Ovary (tissue), 9 donors: ENCODE data around the gene CACNA1C. TPM values are rescaled to one million over a fixed set of nuclear protein-coding genes. Genes with fewer than 3 reads are reported as not detected.

Source experiments
- DNase-seq, 5 donors: peaks; one replicate each; pipeline ENCODE4 v3.0.0-alpha.2; 2019 to 2020
- H3K27ac ChIP-seq, 2 donors: fragments of 200-600 bp; one replicate each; pipeline versions ENCODE4 v1.5.1 to v1.8.0; 2019 to 2022
- H3K27me3 ChIP-seq: fragments of 200-600 bp; one replicate; pipeline ENCODE4 v1.8.0; 2022
- H3K36me3 ChIP-seq: fragments of 200-600 bp; sonication (generic); one replicate; pipeline ENCODE4 v1.5.1; 2019
- H3K4me1 ChIP-seq: one replicate; pipeline ENCODE4 v1.8.1; 2013; ENCODE audit warnings: mild to moderate bottlenecking, moderate library complexity; ENCODE audit not compliant: insufficient read depth
- H3K4me3 ChIP-seq: fragments of 200-600 bp; sonication (generic); one replicate; pipeline ENCODE4 v1.5.1; 2017
- H3K9me3 ChIP-seq, 2 donors: fragments of 200-600 bp in 1 of 2; sonication (generic) in 1 of 2; one replicate each; pipeline versions ENCODE4 v1.5.1 to v1.8.1; 2013 to 2019; ENCODE audit warnings: mild to moderate bottlenecking in 1 of 2, moderate library complexity in 1 of 2
- CTCF ChIP-seq, 3 donors: fragments of 450-650 bp in 2 of 3; fragments of 200-600 bp in 1 of 3; IDR thresholded peaks; one replicate each; pipeline versions ENCODE4 v1.5.1 to v1.8.0; 2016 to 2022; ENCODE audit warnings: antibody characterized with exemption in 3 of 3, mild to moderate bottlenecking in 1 of 3
- EP300 ChIP-seq: sonication (generic); formaldehyde crosslinking; IDR thresholded peaks from one replicate; pipeline ENCODE4 v1.6.1; 2017; ENCODE audit warnings: antibody characterized with exemption
- POLR2A ChIP-seq: fragments of 450-650 bp; IDR thresholded peaks from one replicate; pipeline ENCODE4 v1.6.1; 2017; ENCODE audit warnings: antibody characterized with exemption, mild to moderate bottlenecking, moderate library complexity
- WGBS, 3 donors: extraction: QIAGEN DNeasy Blood & Tissue Kit in 1 of 3; methylation state at CpG; one replicate each; pipeline versions ENCODE4 v1.1.5 to v1.1.7; 2013 to 2017; 5-methylcytosine and 5-hydroxymethylcytosine counted together
- intact Hi-C, 4 donors: fragments of 100-400 bp; cut with DNase I; formaldehyde crosslinking; loops; one replicate each; pipeline versions ENCODE4 v1.11.0 to v1.15.1; 2022 to 2023
- polyA plus RNA-seq, 2 donors: library from polyadenylated mRNA; stranded (reverse); fragments of 200-250 nt in 1 of 2; fragments of 350-450 nt in 1 of 2; fragmentation: Illumina TruSeq in 1 of 2; extraction: RNeasy Lipid Tissue Mini Kit (QIAGEN cat#74804) in 1 of 2; gene quantifications; one replicate each; pipeline ENCODE4 v1.2.3, GENCODE V29; 2013 to 2014
- total RNA-seq, 7 donors: library from RNA; depleted of rRNA in 2 of 7; stranded (reverse); fragments of >200 nt in 2 of 7; fragmentation: NEBNext Ultra II Directional in 3 of 7; extraction: Animal tissue kit (Norgen Biotek cat#: 25700) in 3 of 7; gene quantifications; one replicate each; pipeline versions ENCODE4 v1.1.0 to v1.2.4, GENCODE V29; 2016 to 2023
- donor health status: DM: no; HTN: no; CAD: no; lungs with moderate emphysema.
- donor health status: DM: no; HTN: no; CAD: no.
- donor health status: Bipolar disorder and iron deficiency.
- donor health status: DM: yes; HTN: yes; CAD: no.
- donor health status: DM: no; HTN: no; CAD: no.
- donor health status: DM: yes; HTN: yes; CAD: no.

CACNA1C gene
- total and polyA plus RNA-seq, 9 donors = 2.2 to 8.3 (median 3.7) TPM

GRCh38 chr12:2648406-2648805, 595.6 kb downstream of the CACNA1C start:
- H3K27me3 ChIP-seq = no peaks in the 10 kb centered on the region
- H3K9me3 ChIP-seq = no peaks in the 10 kb centered on the region
- no peak for TF ChIP-seq CTCF (IDR thresholded peaks at IDR 0.05)
- no peak for TF ChIP-seq POLR2A
- TF ChIP-seq EP300 = no peak
- H3K4me3 ChIP-seq = no peak overlapping the region
- H3K27ac ChIP-seq = no peak overlapping the region
- DNase-seq = no peak
- H3K36me3 ChIP-seq = no peaks in the 10 kb centered on the region
- H3K4me1 ChIP-seq = peaks cover 3% of the 10 kb centered on the region
- 87% methylated on average over 8 of the region's 8 CpGs for WGBS, 3 donors
- intact Hi-C loops = no loop called here

- no peaks in the 10 kb centered on the region for H3K9me3 ChIP-seq
- no peak for DNase-seq
- H3K27ac ChIP-seq = no peak overlapping the region
- H3K36me3 ChIP-seq = no peaks in the 10 kb centered on the region
- H3K4me3 ChIP-seq = no peak overlapping the region
- intact Hi-C loops = no loop called here
- H3K4me1 ChIP-seq = peaks cover 3% of the 10 kb centered on the region
- no peaks in the 10 kb centered on the region for H3K27me3 ChIP-seq
- TF ChIP-seq POLR2A (no peak), CTCF (IDR thresholded peaks at IDR 0.05) (no peak), EP300 (no peak)
- 23 to 49% (median 27%) methylated on average over 16 of the region's 16 CpGs for WGBS, 3 donors
These were observed 596.6 kb downstream of the CACNA1C start for GRCh38 chr12:2649201-2650030.

GRCh38 chr12:2650261-2651067, 597.7 kb downstream of the CACNA1C start:
- no peaks in the 10 kb centered on the region for H3K9me3 ChIP-seq
- no peak for DNase-seq
- peaks cover 3% of the 10 kb centered on the region for H3K4me1 ChIP-seq
- WGBS, 3 donors = 74 to 85% (median 74%) methylated on average over 17 of the region's 17 CpGs
- no peak for TF ChIP-seq EP300
- no peak for TF ChIP-seq CTCF (IDR thresholded peaks at IDR 0.05)
- TF ChIP-seq POLR2A = no peak
- H3K27me3 ChIP-seq = no peaks in the 10 kb centered on the region
- intact Hi-C loops = no loop called here
- H3K4me3 ChIP-seq = no peak overlapping the region
- no peaks in the 10 kb centered on the region for H3K36me3 ChIP-seq
- H3K27ac ChIP-seq = no peak overlapping the region

GRCh38 chr12:2651068-2651965, 598.5 kb downstream of the CACNA1C start:
- WGBS, 3 donors = 84 to 86% (median 85%) methylated on average over 32 of the region's 32 CpGs
- Histone ChIP-seq H3K27me3 (no peaks in the 10 kb centered on the region), H3K4me3 (no peak overlapping the region), H3K4me1 (peaks cover 3% of the 10 kb centered on the region), H3K9me3 (no peaks in the 10 kb centered on the region), H3K36me3 (no peaks in the 10 kb centered on the region), H3K27ac (no peak overlapping the region)
- intact Hi-C loops = no loop called here
- DNase-seq = no peak
- TF ChIP-seq EP300 (no peak), POLR2A (no peak), CTCF (IDR thresholded peaks at IDR 0.05) (no peak)
